Esophagus squamous epithelium (tissue), 4 donors: Measurements from ENCODE around the gene RBM12.

Experiments
- CTCF ChIP-seq, 6 experiments: fragments of 450-650 bp in 4 of 6; fragments of 200-600 bp in 2 of 6; sonication (generic) in 2 of 6; IDR thresholded peaks; one replicate each; pipeline ENCODE4 v1.5.1; 2016 to 2019; ENCODE audit warnings: antibody characterized with exemption in 6 of 6, mild to moderate bottlenecking in 4 of 6, moderate library complexity in 4 of 6
- POLR2A ChIP-seq, 4 donors: fragments of 450-650 bp; IDR thresholded peaks; one replicate each; pipeline ENCODE4 v1.6.1; 2017; ENCODE audit warnings: antibody characterized with exemption in 4 of 4, mild to moderate bottlenecking in 4 of 4, moderate library complexity in 3 of 4

GRCh38 chr20:35704514-35705261 lies 40.0 kb upstream of the RBM12 start:
- TF ChIP-seq CTCF (IDR thresholded peaks at IDR 0.05) (no peak), POLR2A (IDR thresholded peaks at IDR 0.05) (no peak)
